Cardiac muscle cell (in vitro differentiated cells and primary cell): ENCODE measurements around the gene VCL. TPM values are rescaled to one million over a fixed set of nuclear protein-coding genes. Genes with fewer than 3 reads are reported as not detected.

Source experiments
- DNase-seq, 2 donors: peaks; one replicate each; pipeline versions ENCODE4 v3.0.0 to v3.0.0-alpha.2; 2010 to 2017; ENCODE audit warnings: low read depth in 1 of 2, low spot score in 1 of 2
- H3K27ac ChIP-seq: fragments of 200-600 bp; sonication (generic); 2 replicates; pipeline ENCODE4 v1.5.1; 2016
- H3K27me3 ChIP-seq: fragments of 200-600 bp; sonication (generic); 2 replicates; pipeline ENCODE4 v1.6.0; 2016; ENCODE audit warnings: control low read depth
- H3K36me3 ChIP-seq: fragments of 200-600 bp; sonication (generic); 2 replicates; pipeline ENCODE4 v1.5.1; 2016; ENCODE audit warnings: control low read depth
- H3K4me1 ChIP-seq: fragments of 200-600 bp; sonication (generic); 2 replicates; pipeline ENCODE4 v1.8.1; 2017; ENCODE audit warnings: low read depth, mild to moderate bottlenecking, mixed run types
- H3K4me3 ChIP-seq: fragments of 200-600 bp; sonication (generic); 2 replicates; pipeline ENCODE4 v1.5.1; 2016; ENCODE audit warnings: mild to moderate bottlenecking
- H3K9me3 ChIP-seq: fragments of 200-600 bp; sonication (generic); 2 replicates; pipeline ENCODE4 v1.5.1; 2017; ENCODE audit warnings: low read depth, mild to moderate bottlenecking, control low read depth
- polyA plus RNA-seq: library from polyadenylated mRNA; unstranded; fragments of >200 nt; fragmentation: Nextera tagmentation; extraction: Ambion mirVana; gene quantifications from 2 replicates; pipeline ENCODE4 v1.2.1, GENCODE V29; 2016
- total RNA-seq: library from RNA; depleted of rRNA; stranded (reverse); fragments of >200 nt; gene quantifications from 2 replicates; pipeline ENCODE4 v1.2.3, GENCODE V29; 2016
- TF ChIP-seq, protein P1 (sequence below): IDR thresholded peaks from 2 replicates; pipeline ENCODE4 v1.5.1; 2012; ENCODE audit warnings: low read depth, mild to moderate bottlenecking, low read length

Gene VCL
- total and polyA plus RNA-seq, 2 experiments from 2014 or later = 118 to 167 TPM

- no peak for DNase-seq
- H3K4me1 ChIP-seq = no peaks in the 10 kb centered on the region
- H3K36me3 ChIP-seq = peaks cover 78% of the 10 kb centered on the region
- H3K27ac ChIP-seq = no peak overlapping the region
- TF ChIP-seq, protein P1, sequence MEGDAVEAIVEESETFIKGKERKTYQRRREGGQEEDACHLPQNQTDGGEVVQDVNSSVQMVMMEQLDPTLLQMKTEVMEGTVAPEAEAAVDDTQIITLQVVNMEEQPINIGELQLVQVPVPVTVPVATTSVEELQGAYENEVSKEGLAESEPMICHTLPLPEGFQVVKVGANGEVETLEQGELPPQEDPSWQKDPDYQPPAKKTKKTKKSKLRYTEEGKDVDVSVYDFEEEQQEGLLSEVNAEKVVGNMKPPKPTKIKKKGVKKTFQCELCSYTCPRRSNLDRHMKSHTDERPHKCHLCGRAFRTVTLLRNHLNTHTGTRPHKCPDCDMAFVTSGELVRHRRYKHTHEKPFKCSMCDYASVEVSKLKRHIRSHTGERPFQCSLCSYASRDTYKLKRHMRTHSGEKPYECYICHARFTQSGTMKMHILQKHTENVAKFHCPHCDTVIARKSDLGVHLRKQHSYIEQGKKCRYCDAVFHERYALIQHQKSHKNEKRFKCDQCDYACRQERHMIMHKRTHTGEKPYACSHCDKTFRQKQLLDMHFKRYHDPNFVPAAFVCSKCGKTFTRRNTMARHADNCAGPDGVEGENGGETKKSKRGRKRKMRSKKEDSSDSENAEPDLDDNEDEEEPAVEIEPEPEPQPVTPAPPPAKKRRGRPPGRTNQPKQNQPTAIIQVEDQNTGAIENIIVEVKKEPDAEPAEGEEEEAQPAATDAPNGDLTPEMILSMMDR = no peak
- H3K9me3 ChIP-seq = no peaks in the 10 kb centered on the region
- no peak overlapping the region for H3K4me3 ChIP-seq
- no peaks in the 10 kb centered on the region for H3K27me3 ChIP-seq
These were observed 112.2 kb downstream of the VCL start for GRCh38 chr10:74110120-74110519.

GRCh38 chr10:74111799-74112198 is 113.9 kb downstream of the VCL start:
- Histone ChIP-seq H3K4me3 (no peak overlapping the region), H3K4me1 (no peaks in the 10 kb centered on the region), H3K27ac (no peak overlapping the region), H3K9me3 (no peaks in the 10 kb centered on the region), H3K27me3 (no peaks in the 10 kb centered on the region), H3K36me3 (peaks cover 78% of the 10 kb centered on the region)
- no peak for DNase-seq
- TF ChIP-seq, protein P1 = no peak

- H3K4me1 ChIP-seq = no peaks in the 10 kb centered on the region
- no peaks in the 10 kb centered on the region for H3K9me3 ChIP-seq
- peak overlapping the region; percentile 40 for H3K27ac ChIP-seq
- no peak overlapping the region for H3K4me3 ChIP-seq
- peaks cover 80% of the 10 kb centered on the region for H3K36me3 ChIP-seq
- peak in 1 of 2 donors; percentile 38 for DNase-seq
- no peaks in the 10 kb centered on the region for H3K27me3 ChIP-seq
- TF ChIP-seq, protein P1 = no peak
These were observed 115.6 kb downstream of the VCL start for GRCh38 chr10:74113546-74113945.

DNA sequence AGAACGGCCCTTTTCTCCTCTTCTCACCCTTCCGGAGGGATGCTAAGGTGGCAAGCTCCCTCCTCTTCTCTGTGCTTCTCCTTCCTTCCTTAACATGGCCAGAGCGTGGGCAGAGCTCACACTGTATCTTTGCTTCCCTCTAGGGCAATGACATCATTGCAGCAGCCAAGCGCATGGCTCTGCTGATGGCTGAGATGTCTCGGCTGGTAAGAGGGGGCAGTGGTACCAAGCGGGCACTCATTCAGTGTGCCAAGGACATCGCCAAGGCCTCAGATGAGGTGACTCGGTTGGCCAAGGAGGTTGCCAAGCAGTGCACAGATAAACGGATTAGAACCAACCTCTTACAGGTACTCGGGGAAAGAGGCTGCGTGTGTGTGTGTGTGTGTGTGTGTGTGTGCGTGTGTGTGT is 116.1 kb downstream of the VCL start:
- Histone ChIP-seq H3K4me1 (no peaks in the 10 kb centered on the region), H3K27me3 (no peaks in the 10 kb centered on the region), H3K27ac (peak overlapping the region; percentile 40), H3K36me3 (peaks cover 80% of the 10 kb centered on the region), H3K4me3 (no peak overlapping the region), H3K9me3 (no peaks in the 10 kb centered on the region)
- DNase-seq = no peak
- TF ChIP-seq, protein P1 = no peak

- peak overlapping the region; percentile 6 for H3K27ac ChIP-seq
- DNase-seq = no peak
- TF ChIP-seq, protein P1 = no peak
- H3K9me3 ChIP-seq = no peaks in the 10 kb centered on the region
- no peaks in the 10 kb centered on the region for H3K27me3 ChIP-seq
- no peaks in the 10 kb centered on the region for H3K4me1 ChIP-seq
- H3K36me3 ChIP-seq = peaks cover 61% of the 10 kb centered on the region
- H3K4me3 ChIP-seq = no peak overlapping the region
These were observed 119.8 kb downstream of the VCL start for GRCh38 chr10:74117738-74118137.

GRCh38 chr10:74118804-74119203 is 120.9 kb downstream of the VCL start:
- Histone ChIP-seq H3K36me3 (peaks cover 72% of the 10 kb centered on the region), H3K27ac (peak overlapping the region; percentile 48), H3K9me3 (no peaks in the 10 kb centered on the region), H3K4me3 (no peak overlapping the region), H3K27me3 (no peaks in the 10 kb centered on the region), H3K4me1 (no peaks in the 10 kb centered on the region)
- no peak for DNase-seq
- TF ChIP-seq, protein P1 = no peak
